IMR-90 (cell line): Measurements from ENCODE around the gene PRDM12. TPM values are rescaled to one million over a fixed set of nuclear protein-coding genes. Genes with fewer than 3 reads are reported as not detected.

Experiments used
- ATAC-seq: fragments of 200-7000 bp; cut with Tn5 transposase; 2 replicates; pipeline ENCODE4 v1.9.1; 2020; ENCODE audit warnings: low read depth, mild to moderate bottlenecking, moderate library complexity
- BruUV-seq: library from RNA; stranded (reverse); fragments of 400-500 nt; replicated peaks from 2 replicates; lab custom pipeline; 2021; lab: Mats Ljungman, UMichigan
- CTCF ChIA-PET: fragments of 300-600 bp; formaldehyde crosslinking; extraction: SDS; loops from one replicate; lab custom pipeline; 2021; ENCODE audit warnings: antibody characterized with exemption; lab: Yijun Ruan, JAX
- POLR2A ChIA-PET: fragments of 300-600 bp; sonication (Branson Sonifier 250); formaldehyde crosslinking; loops from one replicate; lab custom pipeline; 2022; ENCODE audit warnings: antibody characterized with exemption; ENCODE audit not compliant: unreplicated experiment; lab: Charles Lee
- DNase-seq: peaks from one replicate; pipeline ENCODE4 v3.0.0; 2013
- H2AFZ ChIP-seq: replicated peaks from 2 replicates; pipeline ENCODE3; 2013; ENCODE audit warnings: low read length, mild to moderate bottlenecking; ENCODE audit not compliant: poor library complexity
- H2AK5ac ChIP-seq: 2 replicates; pipeline ENCODE4 v1.6.1; 2013; ENCODE audit warnings: low read depth, low read length, inconsistent platforms
- H2AK9ac ChIP-seq: replicated peaks from 2 replicates; pipeline ENCODE3; 2013; ENCODE audit warnings: mild to moderate bottlenecking, low read depth, low read length, moderate library complexity; ENCODE audit not compliant: poor library complexity
- H2BK120ac ChIP-seq: 2 replicates; pipeline ENCODE4 v1.6.1; 2013; ENCODE audit warnings: low read depth, low read length, inconsistent platforms
- H2BK15ac ChIP-seq: 3 replicates; pipeline ENCODE4 v1.6.1; 2013; ENCODE audit warnings: low read depth, low read length, inconsistent platforms
- H2BK20ac ChIP-seq: 2 replicates; pipeline ENCODE4 v1.6.1; 2013; ENCODE audit warnings: low read depth, mild to moderate bottlenecking, inconsistent platforms, low read length, moderate library complexity
- H2BK5ac ChIP-seq: 2 replicates; pipeline ENCODE4 v1.6.1; 2013; ENCODE audit warnings: mild to moderate bottlenecking, low read depth, low read length, inconsistent platforms; ENCODE audit not compliant: poor library complexity, severe bottlenecking
- H3K14ac ChIP-seq: replicated peaks from 2 replicates; pipeline ENCODE4 v1.6.1; 2013; ENCODE audit warnings: low read depth, low read length, inconsistent platforms
- H3K18ac ChIP-seq: 2 replicates; pipeline ENCODE4 v1.6.1; 2013; ENCODE audit warnings: low read depth, low read length, control low read depth
- H3K23ac ChIP-seq: 2 replicates; pipeline ENCODE4 v1.6.1; 2013; ENCODE audit warnings: low read depth, low read length, inconsistent platforms
- H3K27ac ChIP-seq: 2 replicates; pipeline ENCODE4 v1.5.1; 2013; ENCODE audit warnings: mild to moderate bottlenecking, control low read depth, low read length; ENCODE audit not compliant: insufficient read depth
- H3K27me3 ChIP-seq: 2 replicates; pipeline ENCODE4 v1.6.1; 2013; ENCODE audit warnings: low read length; ENCODE audit not compliant: control insufficient read depth, insufficient read depth
- H3K36me3 ChIP-seq: 2 replicates; pipeline ENCODE4 v1.6.1; 2013; ENCODE audit warnings: low read length, mixed read lengths; ENCODE audit not compliant: control insufficient read depth, insufficient read depth
- H3K4ac ChIP-seq: 2 replicates; pipeline ENCODE4 v1.6.1; 2013; ENCODE audit warnings: low read depth, low read length, inconsistent platforms
- H3K4me1 ChIP-seq: 2 replicates; pipeline ENCODE4 v1.6.1; 2013; ENCODE audit warnings: low read length, mixed read lengths; ENCODE audit not compliant: control insufficient read depth, insufficient read depth
- H3K4me2 ChIP-seq: 2 replicates; pipeline ENCODE4 v1.6.1; 2013; ENCODE audit warnings: low read depth, mild to moderate bottlenecking, control low read depth, low read length, moderate library complexity
- H3K4me3 ChIP-seq: 2 replicates; pipeline ENCODE4 v1.5.1; 2013; ENCODE audit warnings: low read depth, mild to moderate bottlenecking, control low read depth, low read length, moderate library complexity; ENCODE audit not compliant: insufficient read depth
- H3K56ac ChIP-seq: 2 replicates; pipeline ENCODE4 v1.6.1; 2013; ENCODE audit warnings: low read length, inconsistent platforms; ENCODE audit not compliant: insufficient read depth; ENCODE audit errors: extremely low read depth
- H3K79me1 ChIP-seq, 2 experiments: 2 replicates each; pipeline ENCODE4 v1.6.1; 2013; ENCODE audit warnings: low read length in 2 of 2, inconsistent platforms in 1 of 2, low read depth in 1 of 2
- H3K9ac ChIP-seq: 2 replicates; pipeline ENCODE4 v1.6.1; 2013; ENCODE audit warnings: low read depth, low read length, control low read depth
- H3K9me1 ChIP-seq: 2 replicates; pipeline ENCODE4 v1.6.1; 2013; ENCODE audit warnings: low read length, inconsistent platforms; ENCODE audit not compliant: insufficient read depth
- H3K9me3 ChIP-seq: 2 replicates; pipeline ENCODE4 v1.6.1; 2013; ENCODE audit warnings: low read length; ENCODE audit not compliant: control insufficient read depth, insufficient read depth
- H4K20me1 ChIP-seq: 2 replicates; pipeline ENCODE4 v1.6.1; 2013; ENCODE audit warnings: low read length, inconsistent platforms; ENCODE audit not compliant: insufficient read depth
- H4K5ac ChIP-seq: 2 replicates; pipeline ENCODE4 v1.6.1; 2013; ENCODE audit warnings: mild to moderate bottlenecking, low read depth, low read length, control low read depth
- H4K8ac ChIP-seq, 2 experiments: 2 replicates each; pipeline ENCODE4 v1.6.1; 2013; ENCODE audit warnings: low read depth in 2 of 2, low read length in 2 of 2, control low read depth in 1 of 2, inconsistent platforms in 1 of 2
- H4K91ac ChIP-seq: 2 replicates; pipeline ENCODE4 v1.6.1; 2013; ENCODE audit warnings: low read depth, low read length, inconsistent platforms; ENCODE audit not compliant: insufficient read depth
- BHLHE40 ChIP-seq: fragments of 150-350 bp; IDR thresholded peaks from 2 replicates; pipeline ENCODE4 v1.6.1; 2016; ENCODE audit warnings: mild to moderate bottlenecking, low read depth, low read length
- CHD1 ChIP-seq: IDR thresholded peaks from 2 replicates; pipeline ENCODE4 v1.6.1; 2012; ENCODE audit warnings: low read depth, low read length, improper control_type of control experiment
- WGBS, 2 experiments: methylation state at CpG; one replicate each; pipeline versions ENCODE4 v1.1.5 to v1.1.7; 2013; ENCODE audit warnings: missing lambda C conversion rate in 2 of 2; ENCODE audit not compliant: insufficient read length in 1 of 2; ENCODE audit errors: extremely low coverage in 2 of 2; 5-methylcytosine and 5-hydroxymethylcytosine counted together
- dilution Hi-C: fragments of 300-500 bp; cut with HindIII; formaldehyde crosslinking; loops from one replicate; pipeline ENCODE4 v1.14.3; 2018; ENCODE audit warnings: low sequenced_read_pairs; ENCODE audit not compliant: unreplicated experiment
- in situ Hi-C: fragments of 300-500 bp; cut with MboI; formaldehyde crosslinking; loops from 3 replicates; pipeline ENCODE4 v1.14.3; 2019; ENCODE audit warnings: low sequenced_read_pairs, inconsistent platforms, mixed read lengths
- intact Hi-C: fragments of 100-400 bp; cut with micrococcal nuclease; formaldehyde crosslinking; loops from 2 replicates; pipeline ENCODE4 v1.10.0; 2022
- polyA plus RNA-seq, 3 experiments: library from polyadenylated mRNA; depleted of rRNA; stranded (reverse); fragments of >200 nt; gene quantifications; 2 replicates each; pipeline ENCODE4 v1.2.3, GENCODE V29; 2012; ENCODE audit warnings: low replicate concordance in 1 of 3
- total RNA-seq: library from RNA; depleted of rRNA; stranded (reverse); fragments of >200 nt; gene quantifications from 2 replicates; pipeline ENCODE4 v1.2.3, GENCODE V29; 2012

Gene PRDM12
- total and polyA plus RNA-seq, 2 of the 4 experiments (the other 2 are of a cell fraction) = not detected

DNA sequence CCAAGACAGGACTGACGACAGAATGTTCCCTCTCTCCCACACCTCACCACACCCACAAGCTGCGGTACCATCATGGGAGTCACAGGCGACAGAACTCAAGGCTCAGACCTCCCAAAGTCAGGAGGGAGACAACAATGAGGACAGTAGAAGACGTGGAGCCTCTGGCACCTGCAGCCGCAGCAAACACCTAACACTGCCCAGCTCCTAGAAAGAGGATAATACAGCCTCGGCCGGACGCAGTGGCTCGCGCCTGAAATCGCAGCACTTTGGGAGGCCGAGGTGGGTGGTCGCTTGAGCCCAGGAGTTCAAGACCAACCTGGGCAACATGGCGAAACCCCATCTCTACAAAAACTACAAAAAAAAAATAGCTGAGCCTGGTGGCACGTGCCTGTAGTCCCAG is 13.2 kb upstream of the PRDM12 start:
- no peak overlapping the region for H4K5ac ChIP-seq
- H4K8ac ChIP-seq = no peak overlapping the region
- CTCF ChIA-PET = interaction anchor here (0.6 kb wide), 1 partner anchor 9 kb away, joined by 4 read pairs; no protein-coding TSS in a partner anchor
- no peak overlapping the region for H3K27ac ChIP-seq
- intact Hi-C loops (no loop called here), dilution Hi-C loops (no loop called here), in situ Hi-C loops (loop anchor here (25.0 kb wide), 1 partner anchor 539 kb away; no protein-coding TSS in a partner anchor)
- no peak overlapping the region for H3K9ac ChIP-seq
- peaks cover 32% of the 10 kb centered on the region for H3K27me3 ChIP-seq
- ATAC-seq (no peak), DNase-seq (no peak)
- H3K14ac ChIP-seq = no peak overlapping the region
- no peak overlapping the region for H3K56ac ChIP-seq
- no peak overlapping the region for H3K18ac ChIP-seq
- H2BK20ac ChIP-seq = no peak overlapping the region
- no peak overlapping the region for H3K4me2 ChIP-seq
- BruUV-seq = no TSS peak
- H2AK5ac ChIP-seq = no peak overlapping the region
- no peaks in the 10 kb centered on the region for H3K36me3 ChIP-seq
- H2BK5ac ChIP-seq = no peak overlapping the region
- H2AFZ ChIP-seq = no peak overlapping the region
- no peaks in the 10 kb centered on the region for H3K9me1 ChIP-seq
- H3K4me3 ChIP-seq = no peak overlapping the region
- whole genome bisulfite sequencing, 2 experiments = no CpG with 5 or more reads among the region's 15 CpGs
- no peaks in the 10 kb centered on the region for H3K4me1 ChIP-seq
- H3K79me1 ChIP-seq = no peaks in the 10 kb centered on the region
- POLR2A ChIA-PET = no interaction called here
- H3K23ac ChIP-seq = no peak overlapping the region
- no peak overlapping the region for H2BK120ac ChIP-seq
- H4K91ac ChIP-seq = no peak overlapping the region
- no peak overlapping the region for H3K4ac ChIP-seq
- H4K20me1 ChIP-seq = no peaks in the 10 kb centered on the region
- TF ChIP-seq BHLHE40 = no peak
- no peak for TF ChIP-seq CHD1
- no peak overlapping the region for H2AK9ac ChIP-seq
- no peak overlapping the region for H2BK15ac ChIP-seq
- 0 out of 2 replicates have a peak, but pooled peaks cover 2% of the 10 kb centered on the region for H3K9me3 ChIP-seq
